ENCODE measurements around the gene PFN1. TPM values are rescaled to one million over a fixed set of nuclear protein-coding genes. Genes with fewer than 3 reads are reported as not detected.

The PFN1 gene
- total and polyA plus RNA-seq, 2 of the 8 experiments (the other 6 are each of a cell fraction or from before 2014, with no cell fraction given): 1,355 to 1,949 TPM

GRCh38 chr17:4945176-4945943 is 3.0 kb downstream of the PFN1 start:
- H3K23ac ChIP-seq (ENCODE audit: insufficient read length): no peak overlapping the region
- no peak overlapping the region for H4K91ac ChIP-seq (replicated peaks; ENCODE audit: insufficient read length, low read length)
- peaks cover 21% of the 10 kb centered on the region for H3K23me2 ChIP-seq (ENCODE audit: low read depth, low read length)
- POLR2A ChIA-PET (ENCODE audit: partially characterized antibody): interaction anchor here (0.7 to 32.4 kb wide), 17 partner anchors 2 to 241 kb away, joined by 3 to 987 read pairs (median 7); partner anchors contain the start of genes C17orf107, CAMTA2, ENO3 and GP1BA
- 81% methylated on average over 7 of the region's 7 CpGs; no CpG with 5 or more reads in 1 of the 2 experiments for WGBS, 2 experiments (ENCODE audit: extremely low coverage in 1 of 2, insufficient coverage in 1 of 2, insufficient read length in 1 of 2, insufficient replicate concordance in 2 of 2, low coverage in 1 of 2, low lambda C conversion rate in 2 of 2, missing lambda C conversion rate in 1 of 2)
- H2BK12ac ChIP-seq (ENCODE audit: low read depth, low read length): no peak overlapping the region
- H3K36me3 ChIP-seq (ENCODE audit: control insufficient read depth in 2 of 4, insufficient read depth in 4 of 4, low read length in 3 of 4): peaks cover 8 to 42% (median 28%) of the 10 kb centered on the region in 4 experiments
- H4K20me1 ChIP-seq (replicated peaks in 1 of 2; ENCODE audit: control insufficient read depth in 1 of 2, insufficient read depth in 2 of 2, low read length in 2 of 2): peaks cover 16 to 23% of the 10 kb centered on the region in 2 experiments
- no peak overlapping the region for H2BK120ac ChIP-seq (replicated peaks; ENCODE audit: low read depth, low read length)
- DNase-seq (ENCODE audit: low read depth in 1 of 2, low spot score in 2 of 2): peak in 1 of 2 experiments; percentile 58
- no peak overlapping the region for H2AFZ ChIP-seq (ENCODE audit: low read length)
- H3K56ac ChIP-seq (replicated peaks; ENCODE audit: insufficient read length, low read depth, low read length): no peak overlapping the region
- peak overlapping the region; percentile 16 to 95; a peak in 2 of 4 replicates for H3K4me2 ChIP-seq (ENCODE audit: insufficient read depth in 1 of 2, low read depth in 2 of 2, low read length in 2 of 2)
- H2BK5ac ChIP-seq (ENCODE audit: low read depth, low read length): no peak overlapping the region; the same call in 1 of the 2 replicates
- H3K9me3 ChIP-seq (ENCODE audit: insufficient read depth in 2 of 2, low read depth in 1 of 2, low read length in 1 of 2): no peaks in the 10 kb centered on the region
- no peak overlapping the region for H3K14ac ChIP-seq (ENCODE audit: insufficient read length)
- no peak for FAIRE-seq
- no peak overlapping the region for H2BK15ac ChIP-seq (ENCODE audit: low read length)
- no peak overlapping the region for H2BK20ac ChIP-seq (ENCODE audit: low read length)
- H2AK5ac ChIP-seq (ENCODE audit: low read depth, low read length): no peak overlapping the region
- H3K18ac ChIP-seq (ENCODE audit: extremely low read depth, low read length): no peak overlapping the region
- H4K5ac ChIP-seq (ENCODE audit: insufficient read length, low read depth, low read length): no peak overlapping the region
- no peak overlapping the region for H4K8ac ChIP-seq (ENCODE audit: extremely low read depth, insufficient read depth, low read length)
- no peaks in the 10 kb centered on the region for H3K27me3 ChIP-seq (replicated peaks in 1 of 4; ENCODE audit: control insufficient read depth in 3 of 4, extremely low read depth in 1 of 4, insufficient read depth in 3 of 4, low read length in 3 of 4)
- H3K27ac ChIP-seq (ENCODE audit: low read depth, low read length): peak overlapping the region; percentile 33; the same call in 1 of the 2 replicates
- peak overlapping the region in 1 of 4 experiments; percentile 52; a peak in 3 of 7 replicates for H3K9ac ChIP-seq (replicated peaks in 1 of 4; ENCODE audit: extremely low read depth in 1 of 4, low read depth in 3 of 4, low read length in 3 of 4)
- peaks cover 8 to 57% of the 10 kb centered on the region in 2 experiments for H3K79me2 ChIP-seq (ENCODE audit: control insufficient read depth in 1 of 2, insufficient read depth in 2 of 2, low read length in 2 of 2)
- CTCF ChIA-PET (ENCODE audit: partially characterized antibody): interaction anchor here (1.5 kb wide), 1 partner anchor 36 kb away, joined by 5 read pairs; no protein-coding TSS in a partner anchor
- no peak overlapping the region for H3K4me3 ChIP-seq (ENCODE audit: extremely low read depth in 1 of 4, insufficient read depth in 2 of 4, low read depth in 3 of 4, low read length in 4 of 4)
- H3K4ac ChIP-seq (replicated peaks; ENCODE audit: insufficient read length, low read depth, low read length): no peak overlapping the region
- H3K79me1 ChIP-seq (ENCODE audit: low read depth, low read length): peaks cover 2% of the 10 kb centered on the region; the same call in 1 of the 2 replicates
- peaks cover 3 to 10% (median 5%) of the 10 kb centered on the region in 4 experiments; a peak in 6 of 7 replicates for H3K4me1 ChIP-seq (replicated peaks in 1 of 4; ENCODE audit: control insufficient read depth in 3 of 4, insufficient read depth in 4 of 4, low read length in 3 of 4)
- TF ChIP-seq SP2 (IDR thresholded peaks at IDR 0.05; ENCODE audit: low read length): no peak
- no peak for TF ChIP-seq BCL11A (IDR thresholded peaks at IDR 0.05; ENCODE audit: low read depth in 2 of 2, low read length in 2 of 2)
- no peak for TF ChIP-seq PHF8 (conservative IDR thresholded peaks at IDR 0.05; ENCODE audit: low read depth, low read length)
- no peak for TF ChIP-seq CTBP2 (IDR thresholded peaks at IDR 0.05; ENCODE audit: borderline replicate concordance, insufficient read depth, insufficient read length, low read length)
- TF ChIP-seq RAD21 (IDR thresholded peaks at IDR 0.05 in 1 of 2, conservative IDR thresholded peaks at IDR 0.05 in 1 of 2; ENCODE audit: low read depth in 2 of 2, low read length in 2 of 2): no peak
- no peak for TF ChIP-seq RFX5 (IDR thresholded peaks at IDR 0.05; ENCODE audit: borderline replicate concordance, low read depth, low read length)
- TF ChIP-seq SIX5 (IDR thresholded peaks at IDR 0.05; ENCODE audit: low read depth, low read length): peak; percentile 29; the same call in 1 of the 2 replicates
- no peak for TF ChIP-seq RBBP5 (IDR thresholded peaks at IDR 0.05; ENCODE audit: borderline replicate concordance, low read depth, low read length)
- TF ChIP-seq SP4 (IDR thresholded peaks at IDR 0.05; ENCODE audit: low read length): no peak
- TF ChIP-seq SRF (IDR thresholded peaks at IDR 0.05; ENCODE audit: low read depth, low read length): no peak
- TF ChIP-seq NANOG (IDR thresholded peaks at IDR 0.05; ENCODE audit: insufficient read depth, low read depth, low read length, poor library complexity, severe bottlenecking): no peak

Measured in H1 (cell line).